Stimulated activated CD8-positive, alpha-beta memory T cell treated with anti-CD3 and anti-CD28 coated beads, Interleukin-15, amount 100 ng/mL, for 1 hour (primary cell): ENCODE results near the gene GNAI3.
A peak's percentile ranks its signal among the peaks of the same experiment; 100 is the strongest.

Experiments
- DNase-seq: peaks from one replicate; pipeline ENCODE4 v3.0.0-alpha.2; 2020; ENCODE audit warnings: low read depth

Gene GNAI3

DNA sequence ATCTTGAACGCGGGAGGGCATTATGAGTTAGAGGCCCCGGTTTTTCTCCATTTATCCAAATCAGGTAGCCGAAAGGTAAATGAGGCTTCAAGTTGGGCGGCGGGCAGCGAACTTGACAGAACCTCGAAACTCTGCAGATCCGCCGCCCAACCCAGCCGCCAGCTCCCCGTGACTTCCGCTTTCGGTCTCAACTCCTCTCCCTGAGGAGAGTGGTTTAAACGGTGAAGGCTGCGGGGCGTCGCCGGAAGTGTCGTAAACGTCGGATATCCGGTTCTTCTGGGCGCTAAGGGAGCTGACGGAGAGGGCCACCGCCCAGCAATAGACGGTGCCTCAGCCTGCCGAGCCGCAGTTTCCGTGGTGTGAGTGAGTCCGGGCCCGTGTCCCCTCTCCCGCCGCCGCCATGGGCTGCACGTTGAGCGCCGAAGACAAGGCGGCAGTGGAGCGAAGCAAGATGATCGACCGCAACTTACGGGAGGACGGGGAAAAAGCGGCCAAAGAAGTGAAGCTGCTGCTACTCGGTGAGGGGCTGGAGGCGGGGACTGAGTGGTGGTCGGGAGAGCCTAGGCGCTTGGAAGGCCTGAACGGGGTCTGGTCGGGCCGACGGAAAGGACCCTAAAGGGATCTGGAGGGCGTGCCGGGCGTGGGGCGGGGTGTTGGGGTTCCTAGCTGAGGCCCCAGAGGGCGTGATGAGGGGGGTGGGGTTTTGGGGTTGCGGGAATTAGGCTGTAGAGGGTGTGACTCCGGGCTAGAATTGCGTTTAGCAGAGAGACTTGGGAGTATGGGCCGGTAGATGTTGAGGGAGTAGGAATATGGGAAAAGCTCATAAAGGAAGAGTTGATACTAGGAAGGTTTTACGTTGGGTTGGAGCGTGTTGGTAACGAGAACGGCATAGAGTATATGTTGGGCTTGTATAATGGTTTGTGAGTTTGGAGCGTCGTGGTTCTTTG, at the start of gene GNAI3:
Gene GNAI3 (plus strand): TSS at position 295 of the 947 bp plus-strand sequence. CDS start 106 bp downstream, at position 401.
- DNase-seq, result peak; percentile 93

DNA sequence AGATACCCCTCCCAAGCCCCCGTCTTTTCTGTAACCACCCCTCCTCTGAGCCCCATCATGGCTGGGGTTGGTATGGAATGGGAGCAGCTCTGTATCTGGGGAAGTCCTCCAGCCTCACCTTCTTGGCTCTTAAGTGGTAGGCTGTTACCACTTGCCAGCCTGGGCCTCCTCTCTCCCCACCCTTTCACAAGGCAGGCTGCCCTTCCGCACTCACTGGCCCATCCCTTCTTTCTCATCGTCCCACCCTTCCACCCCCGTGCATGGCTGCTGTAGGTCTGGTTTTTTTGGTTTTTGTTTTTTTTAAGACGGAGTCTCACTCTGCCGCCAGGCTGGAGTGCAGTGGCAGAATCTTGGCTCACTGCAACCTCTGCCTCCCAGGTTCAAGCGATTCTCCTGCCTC, 49.3 kb upstream of the GNAI3 start:
- DNase-seq, result no peak

DNA sequence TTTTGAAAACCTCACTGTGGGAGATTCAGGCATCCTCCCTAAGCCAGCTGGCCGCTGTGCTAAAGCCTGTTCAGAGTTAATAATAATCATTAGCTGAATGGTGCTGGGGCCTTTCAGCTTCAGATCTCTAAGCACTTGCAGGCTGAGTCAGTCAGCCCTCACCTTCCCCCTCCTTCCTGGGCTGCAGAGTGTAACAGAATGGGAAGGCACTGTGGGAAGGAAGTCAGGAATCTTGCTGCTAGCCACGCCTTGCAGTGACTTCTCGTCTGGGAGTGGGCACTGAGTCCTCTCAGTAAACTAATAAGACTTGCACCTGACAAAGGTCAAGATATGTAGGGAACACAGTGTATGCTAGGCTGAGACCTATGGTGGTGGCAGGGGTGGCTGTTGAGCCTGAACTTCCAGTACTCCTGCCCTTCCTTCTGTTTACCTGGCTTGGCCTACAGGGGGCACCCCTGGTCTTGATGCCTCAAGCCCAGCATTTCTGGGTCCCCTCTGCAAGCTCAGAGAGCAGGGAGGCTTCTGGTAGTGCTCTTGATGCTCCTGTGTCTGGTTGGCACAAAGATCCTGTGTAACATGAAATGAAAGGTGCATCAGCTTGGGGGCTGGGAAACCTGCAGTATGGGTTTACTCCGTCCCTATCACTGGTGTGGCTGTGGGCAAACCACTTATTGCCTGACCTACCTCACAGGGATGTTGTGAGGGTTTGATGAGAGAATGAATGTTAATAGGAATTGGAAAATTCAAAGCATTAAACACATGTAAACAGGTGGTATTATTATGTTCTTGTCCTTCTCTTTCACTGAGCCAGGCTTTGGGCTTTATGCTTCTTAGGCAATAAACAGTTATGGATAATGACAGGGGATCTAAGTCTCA, 48.5 kb upstream of the GNAI3 start:
- DNase-seq, result peak; percentile 38

DNA sequence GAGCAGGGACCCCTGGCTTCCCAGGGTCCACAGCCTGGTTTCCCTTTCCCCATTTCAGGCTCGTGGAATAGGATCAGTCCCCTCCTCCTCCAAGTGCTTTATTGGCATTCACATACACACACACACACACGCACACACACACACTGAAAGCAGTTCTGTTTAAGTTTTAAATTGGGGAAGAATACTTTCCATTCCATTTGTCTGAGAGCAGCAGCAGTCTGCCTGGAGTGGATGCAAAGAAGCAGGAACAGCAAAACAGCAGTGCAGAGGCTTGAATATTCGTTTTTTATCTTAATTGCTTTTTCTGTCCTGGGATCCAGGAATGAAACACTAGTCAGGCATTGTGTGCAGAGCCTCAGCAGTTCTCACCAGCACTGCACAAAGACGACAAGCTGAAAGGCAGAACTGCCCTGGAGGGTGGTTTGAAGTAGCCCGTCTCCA, 47.5 kb upstream of the GNAI3 start:
- no peak for DNase-seq

DNA sequence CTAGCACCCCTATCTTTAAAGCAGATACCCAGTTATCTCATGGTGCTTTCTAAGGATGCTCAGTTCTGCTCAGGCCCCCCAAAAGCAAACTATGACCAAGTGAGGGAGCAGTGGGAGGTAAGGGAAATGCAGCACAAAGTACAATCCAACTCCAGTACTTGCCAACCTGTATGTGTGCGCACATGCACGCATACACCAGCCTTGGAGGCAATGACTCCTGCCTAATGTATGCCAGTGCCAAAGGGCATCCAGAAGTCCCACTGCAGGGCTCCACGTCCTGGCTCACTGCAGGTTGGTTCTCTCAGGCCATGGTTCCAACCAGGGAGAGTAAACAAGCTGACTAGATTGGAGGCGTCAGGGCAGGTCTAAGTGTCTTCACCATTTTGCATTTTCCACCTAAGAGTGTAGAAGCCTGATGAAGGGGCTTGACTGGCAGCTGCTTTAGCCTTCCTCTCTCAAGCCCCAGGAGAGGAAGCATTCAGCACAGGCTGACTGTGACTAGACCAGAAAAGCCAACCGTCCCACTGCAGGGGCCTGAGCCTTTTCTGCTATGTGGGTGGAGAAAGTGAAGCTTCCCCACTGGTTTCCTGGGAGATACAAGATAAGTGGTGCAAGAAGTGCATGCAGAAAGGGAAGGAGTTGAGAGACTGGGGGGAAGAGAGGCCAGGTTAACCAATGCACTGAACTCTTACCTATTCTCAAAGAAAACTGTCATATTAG, 46.6 kb upstream of the GNAI3 start:
- DNase-seq, result no peak

DNA sequence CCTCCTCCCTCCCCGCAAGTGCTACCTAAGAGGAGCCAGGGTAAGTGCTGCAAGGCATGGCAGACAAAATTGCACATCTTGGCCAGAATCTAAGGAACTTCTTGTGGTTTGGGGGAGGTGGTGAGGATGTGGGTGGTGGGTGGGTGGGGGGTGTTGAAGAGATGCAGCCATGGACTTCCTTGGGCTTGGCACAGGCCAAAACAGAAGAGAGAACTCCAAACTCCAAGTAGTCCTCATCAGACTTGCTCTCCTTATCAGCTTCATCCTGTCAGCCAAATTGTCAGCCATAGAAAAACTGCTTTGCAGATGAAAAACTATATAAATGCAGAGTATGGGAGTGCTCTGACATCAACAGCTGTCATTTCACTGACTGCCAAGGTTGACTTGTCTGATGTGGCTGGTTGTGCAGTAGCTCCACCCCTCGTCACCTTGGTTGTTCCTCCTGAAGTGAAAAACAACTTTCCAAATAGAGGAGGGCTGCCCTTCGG, 46.0 kb upstream of the GNAI3 start:
- no peak for DNase-seq

DNA sequence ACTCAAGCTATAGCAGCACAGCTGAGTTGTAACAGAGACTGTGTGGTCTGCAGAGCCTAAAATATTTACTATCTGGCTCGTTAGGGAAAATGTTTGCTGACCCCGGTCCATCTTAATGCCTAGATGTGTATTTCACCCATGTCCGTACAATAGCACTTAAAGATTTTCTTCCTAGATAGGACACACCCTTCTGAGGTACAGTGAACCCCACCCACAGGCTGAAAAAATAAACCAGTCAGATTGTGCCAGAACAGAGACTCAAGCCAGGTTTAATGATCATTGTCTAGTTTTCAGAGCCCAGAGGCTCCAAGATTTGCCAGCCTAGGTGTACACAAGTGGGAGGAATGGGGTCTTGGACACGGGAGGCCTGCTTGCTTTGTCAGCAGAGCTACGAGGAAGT, 44.5 kb upstream of the GNAI3 start:
- no peak for DNase-seq

DNA sequence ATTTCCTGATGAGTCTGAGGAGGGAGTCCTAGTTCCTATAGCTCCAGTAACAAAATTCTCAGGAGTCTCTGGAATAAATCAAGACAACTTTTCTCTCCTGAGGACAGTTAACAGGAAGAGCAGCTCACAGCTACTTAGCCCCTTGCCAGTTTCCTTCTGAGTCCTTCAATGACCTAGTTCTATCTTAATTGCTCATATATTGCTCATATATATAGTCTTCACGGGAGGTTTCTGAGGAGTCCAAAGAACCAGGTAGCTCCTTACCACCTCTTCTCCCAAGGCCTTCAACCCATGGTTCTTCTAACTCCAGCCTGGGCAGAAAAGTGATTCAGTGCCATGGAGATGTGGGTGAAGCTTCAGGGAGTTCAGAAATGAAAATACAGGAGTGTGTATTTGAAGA, 43.4 kb upstream of the GNAI3 start:
- no peak for DNase-seq

DNA sequence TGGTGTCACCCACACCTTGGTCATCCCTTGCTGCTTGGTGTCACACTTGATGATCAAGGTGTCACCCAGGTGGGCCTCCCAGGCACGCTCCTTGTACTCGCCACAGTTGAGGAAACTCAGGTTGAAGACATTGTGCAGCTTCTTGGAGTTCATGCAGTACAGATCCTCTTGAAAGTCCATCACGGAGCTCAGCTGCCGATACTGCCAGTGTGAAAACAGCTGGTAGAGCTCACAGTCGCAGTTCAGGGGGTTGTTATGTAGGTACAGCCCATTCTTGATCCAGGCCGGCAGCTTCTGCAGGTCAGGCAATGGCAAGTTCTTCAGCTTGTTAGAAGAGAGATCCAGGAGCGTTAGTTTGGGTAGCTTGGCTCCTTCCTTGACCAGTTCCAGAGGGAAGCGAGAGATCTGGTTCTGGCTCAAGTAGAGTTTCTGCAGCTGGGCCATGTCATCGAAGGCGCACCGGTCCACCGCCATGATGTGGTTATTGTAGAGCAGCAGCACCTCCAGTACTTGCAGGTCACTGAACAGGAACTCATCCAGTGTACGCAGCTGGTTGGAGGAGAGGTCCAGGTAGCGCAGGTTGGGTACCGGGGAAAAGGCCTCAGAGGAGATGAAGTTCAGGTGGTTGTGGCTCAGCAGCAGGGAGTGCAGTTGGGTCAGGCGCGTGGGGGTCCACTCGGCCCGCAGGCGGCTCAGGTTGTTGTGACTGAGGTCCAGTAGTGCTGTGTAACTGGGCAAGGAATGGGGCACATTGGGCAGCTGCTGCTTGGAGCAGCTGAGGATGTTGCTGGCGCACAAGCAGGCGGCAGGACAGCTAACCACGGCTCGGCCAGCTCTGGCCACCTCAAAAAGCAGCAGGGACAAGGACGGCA, 40.2 kb upstream of the GNAI3 start:
- no peak for DNase-seq

DNA sequence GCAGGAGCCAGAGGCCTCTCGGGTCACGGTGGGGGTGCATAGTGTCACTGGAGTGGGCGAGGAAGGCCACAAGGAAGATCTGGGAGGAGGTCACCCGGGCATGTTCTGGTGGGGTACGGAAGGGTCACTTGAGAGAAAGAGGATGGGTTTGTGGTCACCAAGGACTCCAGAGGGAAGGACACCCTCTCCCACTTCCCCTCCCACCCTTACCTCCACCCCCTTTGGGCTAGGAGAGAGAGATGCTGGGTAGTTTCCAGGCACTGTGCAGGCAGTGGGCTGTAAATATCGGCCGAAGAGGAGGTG, 39.6 kb upstream of the GNAI3 start:
- DNase-seq, result no peak

DNA sequence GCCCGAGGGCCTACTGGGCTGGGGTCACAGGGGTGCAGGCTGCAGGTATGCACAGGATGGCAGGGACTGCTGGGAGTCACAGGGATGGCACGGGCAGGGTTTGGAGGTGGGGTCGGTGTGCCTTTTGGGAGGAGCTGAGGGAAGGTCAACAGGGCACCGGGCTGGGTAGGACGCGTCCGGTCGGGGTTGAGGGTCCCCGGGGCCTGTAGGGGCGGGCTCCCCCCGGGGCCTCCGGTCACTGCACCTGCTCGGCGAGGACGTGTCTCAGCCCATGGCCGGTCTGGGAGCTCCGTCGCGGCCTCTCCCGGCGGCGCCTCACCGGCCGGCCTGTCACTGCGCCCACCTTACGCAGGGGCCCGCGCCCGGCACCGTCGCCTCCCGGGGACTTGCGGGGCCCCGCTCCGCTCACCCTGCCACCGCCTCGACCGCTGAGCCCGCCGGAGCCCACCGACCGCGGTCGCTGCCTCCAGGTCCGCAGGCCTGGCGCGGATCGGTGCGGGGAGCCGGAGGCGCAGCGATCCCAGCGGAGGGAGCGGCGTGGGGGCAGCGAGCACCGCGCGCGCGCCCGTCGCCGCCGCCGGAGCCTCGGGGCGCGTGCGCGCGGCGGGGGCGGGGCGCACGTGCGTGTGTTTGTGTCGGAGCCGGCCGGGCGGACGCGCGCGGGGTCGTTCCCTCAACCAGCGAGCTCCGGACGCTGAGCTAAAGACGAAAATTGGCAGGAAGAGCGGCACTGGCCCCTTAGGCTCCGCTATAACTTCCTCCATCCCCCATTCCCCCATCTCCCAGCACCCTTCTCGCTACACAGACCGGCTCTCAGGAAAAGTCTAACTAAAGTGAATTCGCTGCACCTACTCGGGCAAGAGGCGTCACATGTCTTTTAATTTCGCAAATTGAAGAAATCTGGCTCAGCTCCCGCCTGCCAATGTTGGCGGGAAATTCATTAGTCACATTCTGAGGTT, 39.0 kb upstream of the GNAI3 start, which contains the start of gene AMIGO1:
Gene AMIGO1 (minus strand): TSS at position 552 of the 959 bp plus-strand sequence. CDS start 815 bp downstream, outside the sequence.
- no peak for DNase-seq

DNA sequence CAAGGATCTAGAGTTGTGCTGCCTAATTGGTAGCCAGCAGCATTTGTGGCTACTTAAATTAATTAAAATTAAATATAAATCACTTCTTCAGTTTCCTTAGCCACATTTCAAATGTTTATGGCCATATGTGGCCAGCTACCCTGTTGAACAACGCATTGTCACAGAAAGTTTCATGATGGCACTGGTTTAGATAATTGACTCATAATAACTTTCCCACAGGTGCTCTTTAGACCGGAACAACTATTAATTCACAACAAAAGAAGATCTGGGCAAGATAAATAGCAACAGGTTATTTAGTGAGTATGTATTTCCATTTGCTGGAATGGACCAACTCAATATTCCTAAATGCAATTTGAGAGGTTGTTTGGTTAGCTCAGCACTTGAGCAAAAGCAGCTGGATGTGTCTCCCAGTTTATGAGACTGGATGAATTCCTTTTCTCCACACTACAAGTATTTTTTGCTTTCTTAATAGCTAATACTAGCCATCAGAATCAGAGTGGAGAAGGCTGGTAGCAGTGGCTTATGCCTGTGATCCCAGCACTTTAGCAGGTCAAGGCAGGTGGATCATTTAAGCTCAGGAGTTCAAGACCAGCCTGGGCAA, 35.2 kb upstream of the GNAI3 start:
- DNase-seq, result no peak

DNA sequence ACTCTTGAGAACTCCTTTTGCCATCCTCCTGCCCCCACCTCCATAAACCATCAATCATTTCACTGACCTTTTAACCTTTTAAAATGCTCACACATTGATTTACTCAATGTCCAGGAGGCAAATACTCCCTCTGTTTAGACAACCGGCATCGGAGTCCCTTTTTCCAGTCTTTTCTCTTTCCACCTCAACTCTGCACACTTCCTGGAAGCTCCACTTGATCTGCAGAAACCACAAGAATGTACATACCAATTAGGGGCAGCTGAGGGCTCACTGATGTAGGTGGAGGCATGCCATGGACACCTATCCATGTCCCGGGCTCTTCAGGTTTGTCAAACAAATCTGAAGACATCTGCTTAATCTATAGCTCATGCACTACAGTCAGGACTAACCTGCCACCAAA, 33.6 kb upstream of the GNAI3 start:
- DNase-seq, result no peak

DNA sequence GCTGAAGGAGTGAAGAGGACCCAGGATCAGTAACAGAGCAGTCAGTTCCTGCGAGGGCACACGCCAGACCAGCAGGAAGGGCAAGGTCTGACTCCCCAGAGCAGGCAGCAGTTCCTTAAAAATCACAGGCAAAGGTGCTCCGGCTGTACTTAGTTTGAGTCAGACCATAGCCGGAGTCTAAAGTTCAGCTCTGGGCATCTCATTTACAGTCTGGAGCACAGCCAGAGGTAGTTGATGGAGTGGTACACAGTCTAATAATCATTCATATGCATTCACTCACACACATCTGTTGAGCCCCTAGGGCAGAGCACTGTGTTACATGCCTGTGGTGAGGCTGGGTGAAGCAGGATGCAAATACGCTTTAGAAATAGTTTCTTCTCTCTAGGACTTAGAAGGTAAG, 31.5 kb upstream of the GNAI3 start:
- no peak for DNase-seq

DNA sequence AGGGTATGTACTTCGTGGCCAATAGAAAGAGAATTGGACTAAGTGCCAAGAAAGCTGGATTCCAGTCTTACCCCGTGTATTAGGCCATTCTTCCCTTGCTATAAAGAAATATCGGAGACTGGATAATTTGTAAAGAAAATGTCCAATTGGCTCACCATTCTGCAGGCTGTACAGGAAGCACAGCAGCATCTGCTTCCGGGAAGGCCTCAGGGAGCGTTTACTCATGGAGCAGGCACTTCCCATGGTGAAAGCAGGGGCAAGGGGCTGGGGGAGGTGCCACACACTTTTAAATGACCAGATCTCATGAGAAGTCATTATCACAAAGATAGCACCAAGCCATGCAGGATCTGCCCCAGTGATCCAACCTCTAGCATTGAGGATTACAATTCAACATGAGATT, 31.1 kb upstream of the GNAI3 start:
- DNase-seq, result no peak

DNA sequence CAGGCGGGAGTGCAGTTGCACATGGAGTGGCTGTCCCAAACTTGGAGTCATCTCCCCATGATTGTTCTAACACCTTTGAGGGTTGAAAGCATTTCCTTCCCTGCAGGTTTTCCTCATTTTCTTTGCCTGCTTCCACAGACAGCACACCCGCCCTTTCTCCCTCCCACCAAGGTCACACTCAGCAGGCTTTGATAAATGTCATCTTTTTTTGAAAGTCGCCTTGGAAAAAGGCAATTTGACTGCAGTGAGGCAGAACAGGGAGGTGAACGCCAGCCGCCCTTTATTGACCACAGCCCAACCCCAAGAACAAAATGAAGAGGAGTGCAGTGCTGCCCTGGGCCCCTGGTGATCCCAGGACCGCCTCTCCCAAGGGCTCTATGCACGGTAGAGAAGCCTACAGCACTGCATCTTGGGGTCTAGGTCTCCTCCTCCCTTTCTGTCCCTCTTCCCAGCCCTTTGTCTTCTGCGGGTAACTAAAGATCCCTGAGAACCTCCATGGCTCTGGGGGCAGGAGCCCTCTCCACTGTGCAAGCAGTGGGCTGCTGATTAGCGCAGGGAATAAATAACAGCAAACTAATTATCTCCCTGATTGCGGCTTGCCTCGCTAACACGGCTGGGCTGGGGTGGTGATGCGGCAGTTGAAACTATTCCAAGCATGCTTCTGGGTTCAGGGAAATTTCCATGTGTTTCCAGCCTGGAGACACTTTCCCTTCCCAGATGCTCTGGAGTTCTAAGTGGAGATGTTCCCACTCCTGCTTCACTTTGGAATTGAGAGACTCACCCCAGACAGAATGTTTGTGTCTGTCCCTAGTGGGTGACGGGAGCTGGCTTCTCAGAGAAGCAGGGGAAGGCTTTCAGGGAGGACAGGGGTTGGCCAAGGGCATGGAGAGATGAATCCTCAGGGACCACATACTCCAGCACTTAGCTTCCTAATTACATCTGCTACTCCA, 27.1 kb upstream of the GNAI3 start:
- no peak for DNase-seq

DNA sequence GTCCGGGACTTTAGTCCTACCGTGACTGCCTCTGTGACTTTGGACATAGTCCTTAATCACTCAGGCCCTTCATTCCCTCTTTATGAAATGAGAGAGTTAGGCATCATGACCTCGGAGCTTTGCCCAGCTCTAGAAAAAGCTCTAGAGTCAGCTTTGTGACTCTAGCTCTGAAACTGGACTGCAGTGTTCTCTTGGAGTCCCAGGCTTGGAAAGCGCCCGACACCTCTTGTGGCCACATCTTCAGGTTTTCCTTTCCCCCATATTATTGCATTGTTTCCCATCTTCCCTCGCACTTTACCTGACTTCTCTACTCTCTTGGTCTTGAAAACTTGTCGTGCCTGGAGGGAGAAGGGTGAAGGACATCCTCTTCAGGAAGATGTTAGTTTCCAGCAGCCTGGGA, 26.4 kb upstream of the GNAI3 start:
- DNase-seq, result no peak

DNA sequence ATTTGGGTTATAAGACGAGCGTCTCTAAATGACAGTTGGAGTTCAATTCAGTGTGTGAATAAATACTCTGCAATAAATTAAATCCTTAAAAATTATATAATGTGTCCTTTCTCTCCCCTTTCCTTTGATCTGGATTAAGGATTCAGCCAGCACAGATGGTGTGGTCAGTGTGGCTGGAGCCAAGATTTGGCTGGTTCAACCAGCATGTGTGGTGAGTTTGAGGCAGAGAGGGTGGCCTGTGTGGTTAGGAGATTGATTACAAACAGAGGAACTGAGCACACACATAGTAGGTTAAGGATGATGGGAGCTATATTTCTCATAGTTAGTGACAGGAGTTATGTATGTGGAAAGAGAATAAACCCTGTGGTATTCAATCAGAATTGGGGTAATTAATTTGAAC, 24.7 kb upstream of the GNAI3 start:
- no peak for DNase-seq
